Small intestine (tissue), 7 donors: ENCODE measurements around the gene WDR45B. TPM values are rescaled to one million over a fixed set of nuclear protein-coding genes. Genes with fewer than 3 reads are reported as not detected.

Experiments used
- DNase-seq, 2 donors: peaks; one replicate each; pipeline versions ENCODE4 v3.0.0 to v3.0.0-alpha.2; 2013
- FAIRE-seq: peaks from 2 replicates; lab custom pipeline; 2012; peaks lifted over from hg19 to GRCh38; lab: Jason Lieb, UNC
- H3K27ac ChIP-seq, 3 donors: one replicate each; pipeline ENCODE4 v1.5.1; 2013; ENCODE audit warnings: low read length in 2 of 3, mild to moderate bottlenecking in 2 of 3, control low read depth in 1 of 3, inconsistent platforms in 1 of 3, low read depth in 1 of 3, moderate library complexity in 1 of 3
- H3K27me3 ChIP-seq, 3 donors: one replicate each; pipeline ENCODE4 v1.6.1; 2013; ENCODE audit warnings: low read length in 3 of 3, inconsistent platforms in 1 of 3; ENCODE audit not compliant: control insufficient read depth in 3 of 3, insufficient read depth in 3 of 3
- H3K36me3 ChIP-seq, 3 donors: one replicate each; pipeline ENCODE4 v1.6.1; 2013; ENCODE audit warnings: low read length in 3 of 3, inconsistent platforms in 1 of 3, low read depth in 1 of 3, mild to moderate bottlenecking in 1 of 3, moderate library complexity in 1 of 3; ENCODE audit not compliant: control insufficient read depth in 3 of 3, insufficient read depth in 2 of 3
- H3K4me1 ChIP-seq, 3 donors: one replicate each; pipeline ENCODE4 v1.6.1; 2013; ENCODE audit warnings: low read length in 2 of 3, inconsistent platforms in 1 of 3, low read depth in 1 of 3, mild to moderate bottlenecking in 1 of 3, moderate library complexity in 1 of 3; ENCODE audit not compliant: control insufficient read depth in 3 of 3, insufficient read depth in 2 of 3
- H3K4me3 ChIP-seq, 3 donors: one replicate each; pipeline ENCODE4 v1.5.1; 2013; ENCODE audit warnings: low read length in 3 of 3, control low read depth in 1 of 3, inconsistent platforms in 1 of 3, low read depth in 1 of 3, mild to moderate bottlenecking in 1 of 3, moderate library complexity in 1 of 3
- H3K9me3 ChIP-seq, 2 donors: one replicate each; pipeline ENCODE4 v1.6.1; 2013; ENCODE audit warnings: low read depth in 1 of 2, low read length in 1 of 2; ENCODE audit not compliant: control insufficient read depth in 2 of 2, insufficient read depth in 1 of 2
- WGBS, 3 donors: extraction: QIAGEN DNeasy Blood & Tissue Kit; methylation state at CpG; one replicate each; pipeline ENCODE4 v1.1.7; 2013; 5-methylcytosine and 5-hydroxymethylcytosine counted together
- polyA plus RNA-seq, 4 donors: library from polyadenylated mRNA; stranded (reverse) in 3 of 4; unstranded in 1 of 4; fragments of 200-250 nt in 3 of 4; fragments of 120-200 nt in 1 of 4; gene quantifications; one replicate each; pipeline versions ENCODE4 v1.2.1 to v1.2.3, GENCODE V29; 2013
- donor health status: healthy with polysubstance abuse.
- donor health status: control.
- donor health status: control.
- donor health status: Bipolar disorder and iron deficiency.
- donor health status: healthy.

Gene WDR45B
- polyA plus RNA-seq, 4 donors: 60.4 to 69.7 (median 66.3) TPM

DNA sequence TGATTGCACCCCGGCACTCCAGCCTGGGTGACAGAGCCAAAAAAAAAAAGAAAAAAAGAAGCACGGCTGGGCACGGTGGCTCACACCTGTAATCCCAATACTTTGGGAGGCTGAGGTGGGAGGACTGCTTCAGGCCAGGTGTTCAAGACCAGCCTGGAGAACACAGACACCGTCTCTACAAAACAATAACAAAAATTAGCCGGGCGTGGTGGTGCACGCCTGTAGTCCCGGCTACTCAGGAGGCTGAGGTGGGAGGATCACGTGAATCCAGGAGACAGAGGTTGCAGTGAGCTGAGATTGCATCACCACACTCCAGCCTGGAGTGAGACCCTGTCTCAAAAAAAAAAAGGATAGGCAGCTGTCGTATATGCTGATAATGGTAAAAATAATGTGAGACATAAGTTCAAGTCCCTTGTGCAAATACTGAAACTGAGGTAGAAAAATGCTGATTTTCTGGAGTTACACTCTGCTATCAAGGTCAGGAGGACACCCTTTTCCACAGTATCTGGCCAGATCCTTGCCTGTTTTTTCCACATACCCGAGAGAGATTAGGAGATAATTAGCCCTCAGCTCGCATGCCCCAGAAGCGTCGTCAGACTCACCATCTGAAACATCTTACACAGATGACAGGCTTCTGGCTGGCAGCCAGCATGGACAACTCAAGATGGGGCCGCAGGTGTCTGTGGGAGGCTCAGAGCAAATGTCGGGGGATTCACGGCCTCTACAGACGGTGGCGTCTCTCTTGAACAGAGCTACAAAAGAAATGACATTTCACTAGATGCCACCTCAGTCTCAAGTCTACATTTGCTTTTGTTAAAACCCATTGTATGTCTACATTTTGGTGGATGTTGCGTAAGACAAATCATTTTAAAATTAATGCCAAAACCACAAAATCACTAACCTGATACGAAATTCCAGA is 36.8 kb downstream of the WDR45B start:
- Histone ChIP-seq H3K27me3 (no peaks in the 10 kb centered on the region), H3K36me3 (peaks cover 8 to 64% (median 16%) of the 10 kb centered on the region in 3 donors), H3K27ac (no peak overlapping the region), H3K4me3 (no peak overlapping the region), H3K4me1 (no peaks in the 10 kb centered on the region), H3K9me3 (no peaks in the 10 kb centered on the region)
- WGBS, 3 donors: 79 to 85% (median 83%) methylated on average over 21 of the region's 21 CpGs
- FAIRE-seq (no peak), DNase-seq (no peak)

GRCh38 chr17:82609655-82610054 is 38.6 kb downstream of the WDR45B start:
- Histone ChIP-seq H3K9me3 (no peaks in the 10 kb centered on the region), H3K4me3 (no peak overlapping the region), H3K36me3 (peaks cover 1 to 60% (median 8%) of the 10 kb centered on the region in 3 donors), H3K27ac (no peak overlapping the region), H3K4me1 (no peaks in the 10 kb centered on the region), H3K27me3 (no peaks in the 10 kb centered on the region)
- DNase-seq (no peak), FAIRE-seq (no peak)
- 86 to 91% (median 91%) methylated on average over 4 of the region's 4 CpGs for WGBS, 3 donors

DNA sequence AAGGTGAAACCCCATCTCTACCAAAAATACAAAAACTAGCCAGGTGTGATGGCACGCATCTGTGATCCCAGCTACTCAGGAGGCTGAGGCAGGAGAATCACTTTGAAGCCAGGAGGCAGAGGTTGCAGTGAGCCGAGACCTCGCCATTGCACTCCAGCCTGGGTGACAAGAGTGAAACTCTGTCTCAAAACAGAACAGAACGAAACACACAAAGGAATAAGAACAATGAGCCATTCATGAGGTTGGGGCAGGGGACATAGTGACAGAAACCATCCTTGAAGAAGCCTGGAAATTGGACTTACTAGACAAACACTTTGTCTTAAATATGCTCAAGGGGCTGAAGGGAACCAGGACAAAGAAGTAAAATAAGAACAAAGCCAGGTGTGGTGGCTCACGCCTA is 39.4 kb downstream of the WDR45B start:
- DNase-seq (no peak), FAIRE-seq (no peak)
- H3K27me3 ChIP-seq: no peaks in the 10 kb centered on the region
- WGBS, 3 donors: 67 to 85% (median 81%) methylated on average over 5 of the region's 5 CpGs
- H3K27ac ChIP-seq: no peak overlapping the region
- H3K4me3 ChIP-seq: no peak overlapping the region
- peaks cover 1 to 62% (median 10%) of the 10 kb centered on the region in 3 donors for H3K36me3 ChIP-seq
- no peaks in the 10 kb centered on the region for H3K9me3 ChIP-seq
- H3K4me1 ChIP-seq: no peaks in the 10 kb centered on the region

- WGBS, 3 donors: 87 to 90% (median 89%) methylated on average over 16 of the region's 16 CpGs
- no peaks in the 10 kb centered on the region for H3K27me3 ChIP-seq
- FAIRE-seq: no peak
- no peaks in the 10 kb centered on the region for H3K4me1 ChIP-seq
- H3K9me3 ChIP-seq: no peaks in the 10 kb centered on the region
- peaks cover 11 to 74% (median 14%) of the 10 kb centered on the region in 3 donors for H3K36me3 ChIP-seq
- no peak overlapping the region for H3K27ac ChIP-seq
- no peak for DNase-seq
- no peak overlapping the region for H3K4me3 ChIP-seq
Measured at GRCh38 chr17:82605939-82606600, 42.2 kb downstream of the WDR45B start.

GRCh38 chr17:82604532-82604931 is 43.7 kb downstream of the WDR45B start:
- no peak overlapping the region for H3K4me3 ChIP-seq
- FAIRE-seq (no peak), DNase-seq (no peak)
- WGBS, 3 donors: 94 to 98% (median 98%) methylated on average over 7 of the region's 7 CpGs
- no peaks in the 10 kb centered on the region for H3K9me3 ChIP-seq
- peak overlapping the region in 1 of 3 donors; percentile 46 for H3K27ac ChIP-seq
- peaks cover 11 to 77% (median 19%) of the 10 kb centered on the region in 3 donors for H3K36me3 ChIP-seq
- no peaks in the 10 kb centered on the region for H3K27me3 ChIP-seq
- H3K4me1 ChIP-seq: no peaks in the 10 kb centered on the region

GRCh38 chr17:82603981-82604448 is 44.2 kb downstream of the WDR45B start:
- peak overlapping the region in 1 of 3 donors; percentile 75 for H3K27ac ChIP-seq
- WGBS, 3 donors: 43 to 53% (median 48%) methylated on average over 18 of the region's 18 CpGs
- no peaks in the 10 kb centered on the region for H3K4me1 ChIP-seq
- DNase-seq (peak; percentile 83 to 84), FAIRE-seq (no peak)
- H3K27me3 ChIP-seq: no peaks in the 10 kb centered on the region
- no peaks in the 10 kb centered on the region for H3K9me3 ChIP-seq
- H3K4me3 ChIP-seq: no peak overlapping the region
- peaks cover 11 to 79% (median 19%) of the 10 kb centered on the region in 3 donors for H3K36me3 ChIP-seq

DNA sequence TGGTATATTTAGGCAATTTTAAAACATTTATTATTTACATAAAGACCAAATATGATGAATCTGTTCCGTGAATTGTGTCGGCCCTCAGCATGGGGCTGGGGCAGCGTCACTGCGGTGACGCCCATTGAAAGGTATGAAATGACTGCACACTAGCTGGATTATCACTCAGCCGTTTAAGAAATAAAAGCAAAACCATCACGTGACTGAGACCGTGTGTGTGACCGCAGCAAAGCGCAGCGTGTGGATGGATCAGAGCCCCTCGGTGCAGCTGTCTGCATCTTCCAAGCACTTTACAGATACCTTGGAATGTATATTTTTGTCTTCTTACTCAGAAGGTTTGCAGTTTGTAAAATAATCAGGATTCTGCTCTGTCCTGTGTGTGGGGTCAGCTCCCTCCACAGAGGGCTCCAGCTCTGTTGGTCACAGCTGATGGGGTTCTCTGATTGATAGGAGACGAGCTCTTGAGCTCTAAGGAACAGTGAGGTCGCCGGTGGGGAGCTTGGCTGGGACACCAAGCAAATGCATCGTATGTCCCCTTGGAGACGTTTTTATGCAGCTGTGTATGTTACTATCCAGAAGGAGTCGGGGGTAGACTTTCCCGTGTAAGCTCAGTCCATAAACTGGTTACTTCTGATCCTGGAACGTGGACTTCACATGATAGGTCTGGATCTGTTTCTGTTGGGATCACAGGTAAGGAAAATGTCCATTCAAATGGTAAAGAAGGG is 45.1 kb downstream of the WDR45B start:
- Histone ChIP-seq H3K4me3 (no peak overlapping the region), H3K9me3 (no peaks in the 10 kb centered on the region), H3K27me3 (no peaks in the 10 kb centered on the region), H3K4me1 (no peaks in the 10 kb centered on the region), H3K36me3 (peaks cover 10 to 83% (median 19%) of the 10 kb centered on the region in 3 donors), H3K27ac (peak overlapping the region in 1 of 3 donors; percentile 75)
- no peak for DNase-seq
- FAIRE-seq: no peak
- WGBS, 3 donors: 80 to 82% (median 81%) methylated on average over 20 of the region's 20 CpGs

GRCh38 chr17:82602487-82602886 is 45.8 kb downstream of the WDR45B start:
- 82 to 91% (median 83%) methylated on average over 21 of the region's 21 CpGs for WGBS, 3 donors
- no peaks in the 10 kb centered on the region for H3K9me3 ChIP-seq
- peaks cover 10 to 83% (median 19%) of the 10 kb centered on the region in 3 donors for H3K36me3 ChIP-seq
- FAIRE-seq (no peak), DNase-seq (no peak)
- no peaks in the 10 kb centered on the region for H3K27me3 ChIP-seq
- peak overlapping the region in 1 of 3 donors; percentile 46 for H3K27ac ChIP-seq
- no peak overlapping the region for H3K4me3 ChIP-seq
- H3K4me1 ChIP-seq: no peaks in the 10 kb centered on the region
